Measurements from ENCODE around the gene NTNG1. TPM values are rescaled to one million over a fixed set of nuclear protein-coding genes. Genes with fewer than 3 reads are reported as not detected.

NTNG1 gene
- total and polyA plus RNA-seq, 9 donors = 0.28 to 9.1 (median 0.97) TPM

DNA sequence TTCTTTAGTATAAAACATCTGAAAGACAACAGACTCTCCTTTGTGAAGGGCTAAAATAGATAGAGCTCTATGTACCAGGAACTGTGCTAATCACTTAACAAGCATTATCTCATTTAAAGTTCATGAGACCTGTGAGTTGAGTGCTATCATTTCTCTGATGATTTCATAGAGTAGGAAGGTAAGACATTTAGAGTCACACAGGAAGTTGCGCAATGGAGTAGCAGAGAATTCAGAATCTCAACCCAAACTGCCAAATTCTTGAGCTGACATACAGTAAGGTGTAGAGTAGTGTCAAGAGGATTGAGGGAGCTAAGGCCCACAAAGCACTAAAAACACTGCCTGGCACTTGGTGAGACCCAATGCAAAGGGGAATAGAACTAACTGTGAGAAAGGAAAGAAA, 384.3 kb downstream of the NTNG1 start:
- Histone ChIP-seq H3K36me3 (no peaks in the 10 kb centered on the region), H3K27ac (no peak overlapping the region), H3K9me3 (no peaks in the 10 kb centered on the region), H3K4me1 (ENCODE audit: insufficient read depth) (no peaks in the 10 kb centered on the region), H3K4me3 (no peak overlapping the region), H3K27me3 (no peaks in the 10 kb centered on the region)
- intact Hi-C loops (cut with DNase I) = no loop called here
- 90 to 100% (median 93%) methylated on average over 1 of the region's 1 CpG for WGBS, 3 donors
- TF ChIP-seq EP300 (IDR thresholded peaks at IDR 0.05) (no peak), POLR2A (IDR thresholded peaks at IDR 0.05) (no peak)
- TF ChIP-seq, protein P1, sequence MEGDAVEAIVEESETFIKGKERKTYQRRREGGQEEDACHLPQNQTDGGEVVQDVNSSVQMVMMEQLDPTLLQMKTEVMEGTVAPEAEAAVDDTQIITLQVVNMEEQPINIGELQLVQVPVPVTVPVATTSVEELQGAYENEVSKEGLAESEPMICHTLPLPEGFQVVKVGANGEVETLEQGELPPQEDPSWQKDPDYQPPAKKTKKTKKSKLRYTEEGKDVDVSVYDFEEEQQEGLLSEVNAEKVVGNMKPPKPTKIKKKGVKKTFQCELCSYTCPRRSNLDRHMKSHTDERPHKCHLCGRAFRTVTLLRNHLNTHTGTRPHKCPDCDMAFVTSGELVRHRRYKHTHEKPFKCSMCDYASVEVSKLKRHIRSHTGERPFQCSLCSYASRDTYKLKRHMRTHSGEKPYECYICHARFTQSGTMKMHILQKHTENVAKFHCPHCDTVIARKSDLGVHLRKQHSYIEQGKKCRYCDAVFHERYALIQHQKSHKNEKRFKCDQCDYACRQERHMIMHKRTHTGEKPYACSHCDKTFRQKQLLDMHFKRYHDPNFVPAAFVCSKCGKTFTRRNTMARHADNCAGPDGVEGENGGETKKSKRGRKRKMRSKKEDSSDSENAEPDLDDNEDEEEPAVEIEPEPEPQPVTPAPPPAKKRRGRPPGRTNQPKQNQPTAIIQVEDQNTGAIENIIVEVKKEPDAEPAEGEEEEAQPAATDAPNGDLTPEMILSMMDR (IDR thresholded peaks at IDR 0.05) = no peak
- DNase-seq = no peak

DNA sequence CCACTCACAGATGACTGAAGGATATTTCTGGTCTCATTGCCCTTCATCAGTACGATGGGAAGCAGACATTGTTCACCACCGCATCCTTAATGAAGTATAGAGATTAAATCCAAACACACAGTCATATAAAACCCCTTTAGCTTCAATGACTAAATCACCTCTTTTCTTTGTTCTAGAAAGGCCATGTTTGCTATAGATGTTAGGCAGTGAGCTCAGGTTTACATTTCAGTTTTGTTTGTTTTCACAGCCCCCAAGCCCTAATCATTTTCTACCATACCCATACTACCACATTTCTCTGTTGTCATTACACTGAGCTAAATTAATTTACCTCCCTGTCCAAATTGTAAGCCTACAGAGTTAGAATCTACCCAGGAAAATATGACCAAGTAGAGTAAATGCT, 385.1 kb downstream of the NTNG1 start:
- TF ChIP-seq POLR2A (IDR thresholded peaks at IDR 0.05) (no peak), EP300 (IDR thresholded peaks at IDR 0.05) (no peak)
- TF ChIP-seq, protein P1 (IDR thresholded peaks at IDR 0.05) = no peak
- Histone ChIP-seq H3K4me3 (no peak overlapping the region), H3K36me3 (no peaks in the 10 kb centered on the region), H3K4me1 (ENCODE audit: insufficient read depth) (no peaks in the 10 kb centered on the region), H3K27ac (no peak overlapping the region), H3K9me3 (no peaks in the 10 kb centered on the region), H3K27me3 (no peaks in the 10 kb centered on the region)
- intact Hi-C loops (cut with DNase I) = no loop called here
- no peak for DNase-seq
- WGBS, 3 donors = 91 to 97% (median 96%) methylated on average over 2 of the region's 2 CpGs

DNA sequence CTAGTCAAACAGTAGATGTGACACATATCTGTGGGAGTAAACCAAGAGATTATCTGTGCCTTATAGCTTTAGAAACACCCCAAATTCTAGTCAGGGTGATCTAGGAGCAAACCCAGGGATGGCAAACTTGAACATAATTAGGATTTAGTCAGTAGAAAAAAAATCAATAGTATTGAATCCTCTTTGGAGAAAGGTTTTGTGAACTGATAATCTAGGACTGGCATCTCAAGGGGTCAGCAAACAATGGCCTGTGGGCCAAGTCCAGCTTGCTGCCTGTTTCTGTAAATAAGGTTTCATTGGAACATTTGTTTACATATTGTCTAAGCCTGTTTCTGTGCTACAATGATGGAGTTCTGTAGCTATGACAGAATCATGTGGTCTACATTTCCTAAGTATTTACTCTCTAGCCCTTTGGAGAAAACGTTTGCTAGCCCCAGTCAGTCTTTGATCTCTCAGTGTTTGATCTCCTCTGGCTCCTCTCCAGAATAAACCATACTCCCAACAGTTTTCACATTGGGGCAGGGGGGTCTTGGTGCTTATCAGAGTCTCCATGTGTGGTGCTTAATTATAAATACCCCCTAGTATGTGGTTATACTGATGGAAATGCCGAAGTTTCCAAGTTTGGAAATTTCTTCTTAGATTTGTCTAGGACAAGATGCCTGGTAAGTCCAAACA, 385.8 kb downstream of the NTNG1 start:
- Histone ChIP-seq H3K4me1 (ENCODE audit: insufficient read depth) (no peaks in the 10 kb centered on the region), H3K27me3 (no peaks in the 10 kb centered on the region), H3K9me3 (no peaks in the 10 kb centered on the region), H3K36me3 (no peaks in the 10 kb centered on the region), H3K27ac (no peak overlapping the region), H3K4me3 (no peak overlapping the region)
- DNase-seq = no peak
- TF ChIP-seq POLR2A (IDR thresholded peaks at IDR 0.05) (no peak), EP300 (IDR thresholded peaks at IDR 0.05) (no peak)
- TF ChIP-seq, protein P1 (IDR thresholded peaks at IDR 0.05) = no peak
- WGBS, 3 donors = 12 to 29% (median 13%) methylated on average over 2 of the region's 2 CpGs
- intact Hi-C loops (cut with DNase I) = no loop called here

DNA sequence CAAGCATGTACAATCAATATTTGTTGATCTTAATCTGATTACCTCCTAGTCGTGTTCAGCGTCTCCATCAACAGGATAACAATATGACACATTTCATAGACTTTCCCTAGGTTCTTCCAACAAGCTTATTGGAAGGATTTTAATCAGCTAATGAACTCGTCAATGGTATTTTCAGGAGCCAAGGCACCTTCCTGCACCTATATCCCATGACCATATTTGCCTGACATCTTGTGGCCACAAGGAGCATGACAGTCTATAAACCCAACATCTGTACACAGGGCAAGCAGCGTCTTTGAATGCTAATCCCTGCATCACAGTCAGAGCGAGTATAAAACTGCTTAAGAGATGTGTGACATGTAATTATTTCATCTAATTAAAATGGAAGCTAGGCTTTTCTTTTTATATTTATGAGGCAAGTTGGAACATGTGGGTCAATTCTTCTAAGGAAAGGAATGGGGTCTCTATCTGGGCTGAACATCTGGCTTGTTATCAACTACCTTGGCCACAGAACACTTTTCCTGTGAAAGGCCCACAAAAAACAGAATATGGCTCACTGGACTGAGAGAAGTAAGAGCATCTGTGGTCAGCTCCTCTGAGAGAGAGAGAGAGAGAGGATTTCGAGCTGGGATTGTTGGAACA, 388.8 kb downstream of the NTNG1 start:
- Histone ChIP-seq H3K36me3 (no peaks in the 10 kb centered on the region), H3K27ac (no peak overlapping the region), H3K4me1 (ENCODE audit: insufficient read depth) (no peaks in the 10 kb centered on the region), H3K4me3 (no peak overlapping the region), H3K27me3 (no peaks in the 10 kb centered on the region), H3K9me3 (no peaks in the 10 kb centered on the region)
- TF ChIP-seq, protein P1 (IDR thresholded peaks at IDR 0.05) = no peak
- TF ChIP-seq POLR2A (IDR thresholded peaks at IDR 0.05) = no peak
- no peak for DNase-seq
- 23 to 27% (median 25%) methylated on average over 6 of the region's 6 CpGs for WGBS, 3 donors
- intact Hi-C loops (cut with DNase I) = no loop called here

Data from ovary (tissue), 9 donors.